Omental fat pad (tissue), 4 donors: ENCODE data around the gene TOP2A. TPM values are rescaled to one million over a fixed set of nuclear protein-coding genes. Genes with fewer than 3 reads are reported as not detected.

Experiments used
- ATAC-seq: fragments of 150-250 bp; one replicate; pipeline ENCODE4 v1.9.1; 2016; ENCODE audit warnings: mild to moderate bottlenecking, moderate library complexity; ENCODE audit not compliant: low FRiP score
- DNase-seq: peaks from one replicate; pipeline ENCODE4 v3.0.0-alpha.2; 2019; ENCODE audit warnings: low spot score
- CTCF ChIP-seq, 3 donors: fragments of 450-650 bp; IDR thresholded peaks; one replicate each; pipeline ENCODE4 v1.5.1; 2016 to 2017; ENCODE audit warnings: antibody characterized with exemption in 3 of 3, mild to moderate bottlenecking in 3 of 3, moderate library complexity in 2 of 3
- total RNA-seq, 4 donors: library from RNA; depleted of rRNA; stranded (reverse); fragments of >200 nt; gene quantifications; one replicate each; pipeline ENCODE4 v1.1.0, GENCODE V29; 2016

The TOP2A gene
- total RNA-seq = 10 to 100 TPM in 1 of 4 donors, 1 to 10 TPM in 2, under 1 TPM in 1; 0.65 to 12.7 (median 2.3) TPM

- peak; percentile 96 for DNase-seq
- TF ChIP-seq CTCF (IDR thresholded peaks at IDR 0.05) = no peak
- peak; percentile 100 for ATAC-seq
Observed at GRCh38 chr17:40417609-40418427, at the start of gene TOP2A. Gene TOP2A, minus strand, starts transcription at chr17:40417896. Its CDS starts 105 bp downstream, at chr17:40417791.

- no peak for TF ChIP-seq CTCF (IDR thresholded peaks at IDR 0.05)
- ATAC-seq = no peak
Observed at GRCh38 chr17:40467281-40467867, 49.7 kb upstream of the TOP2A start.

GRCh38 chr17:40466298-40466971, 48.7 kb upstream of the TOP2A start:
- ATAC-seq = no peak

More at GRCh38 chr17:40467281-40467867, 49.7 kb upstream of the TOP2A start:
- DNase-seq = no peak

GRCh38 chr17:40464392-40464855, 46.7 kb upstream of the TOP2A start:
- TF ChIP-seq CTCF (IDR thresholded peaks at IDR 0.05) = no peak
- ATAC-seq = no peak
- no peak for DNase-seq

More at GRCh38 chr17:40466298-40466971, 48.7 kb upstream of the TOP2A start:
- DNase-seq = no peak
- no peak for TF ChIP-seq CTCF (IDR thresholded peaks at IDR 0.05)

- ATAC-seq (no peak), DNase-seq (no peak)
- TF ChIP-seq CTCF (IDR thresholded peaks at IDR 0.05) = no peak
Observed at GRCh38 chr17:40463122-40463550, 45.4 kb upstream of the TOP2A start.

GRCh38 chr17:40462343-40463121, 44.8 kb upstream of the TOP2A start:
- ATAC-seq (no peak), DNase-seq (no peak)
- TF ChIP-seq CTCF (IDR thresholded peaks at IDR 0.05) = no peak
